ENCODE measurements around the gene NRG3. TPM values are rescaled to one million over a fixed set of nuclear protein-coding genes. Genes with fewer than 3 reads are reported as not detected.

NRG3 gene
- total and polyA plus RNA-seq, 11 donors: 0.11 to 0.41 (median 0.27) TPM; not detected in 7

- intact Hi-C loops (cut with DNase I): no loop called here
- Histone ChIP-seq H3K36me3 (no peaks in the 10 kb centered on the region), H3K27me3 (no peaks in the 10 kb centered on the region), H3K4me3 (no peak overlapping the region), H3K4me1 (no peaks in the 10 kb centered on the region), H3K9me3 (no peaks in the 10 kb centered on the region), H3K27ac (no peak overlapping the region)
- DNase-seq (no peak), ATAC-seq (no peak)
- 60 to 71% (median 65%) methylated on average over 4 of the region's 4 CpGs for WGBS, 4 donors
- TF ChIP-seq CTCF (IDR thresholded peaks at IDR 0.05) (no peak), POLR2A (IDR thresholded peaks at IDR 0.05) (no peak)
These were observed 359.2 kb downstream of the NRG3 start for GRCh38 chr10:82234173-82234572.

GRCh38 chr10:82236084-82236731, 361.2 kb downstream of the NRG3 start:
- no peaks in the 10 kb centered on the region for H3K4me1 ChIP-seq
- no peaks in the 10 kb centered on the region for H3K27me3 ChIP-seq
- WGBS, 4 donors: 62 to 84% (median 67%) methylated on average over 4 of the region's 4 CpGs
- intact Hi-C loops (cut with DNase I): no loop called here
- H3K9me3 ChIP-seq: no peaks in the 10 kb centered on the region
- no peak for TF ChIP-seq POLR2A (IDR thresholded peaks at IDR 0.05)
- no peak overlapping the region for H3K27ac ChIP-seq
- no peak overlapping the region for H3K4me3 ChIP-seq
- DNase-seq (no peak), ATAC-seq (no peak)
- no peaks in the 10 kb centered on the region for H3K36me3 ChIP-seq

- TF ChIP-seq CTCF (IDR thresholded peaks at IDR 0.05) (no peak), POLR2A (IDR thresholded peaks at IDR 0.05) (no peak)
- intact Hi-C loops (cut with DNase I): no loop called here
- peaks cover 0 to 11% (median 0%) of the 10 kb centered on the region in 12 donors for H3K9me3 ChIP-seq
- no peaks in the 10 kb centered on the region for H3K27me3 ChIP-seq
- H3K4me1 ChIP-seq: no peaks in the 10 kb centered on the region
- H3K36me3 ChIP-seq: no peaks in the 10 kb centered on the region
- DNase-seq (no peak), ATAC-seq (no peak)
- 60 to 72% (median 68%) methylated on average over 1 of the region's 1 CpG for whole genome bisulfite sequencing, 4 donors
- H3K4me3 ChIP-seq: no peak overlapping the region
- no peak overlapping the region for H3K27ac ChIP-seq
These were observed 363.3 kb downstream of the NRG3 start for GRCh38 chr10:82238291-82238690.

DNA sequence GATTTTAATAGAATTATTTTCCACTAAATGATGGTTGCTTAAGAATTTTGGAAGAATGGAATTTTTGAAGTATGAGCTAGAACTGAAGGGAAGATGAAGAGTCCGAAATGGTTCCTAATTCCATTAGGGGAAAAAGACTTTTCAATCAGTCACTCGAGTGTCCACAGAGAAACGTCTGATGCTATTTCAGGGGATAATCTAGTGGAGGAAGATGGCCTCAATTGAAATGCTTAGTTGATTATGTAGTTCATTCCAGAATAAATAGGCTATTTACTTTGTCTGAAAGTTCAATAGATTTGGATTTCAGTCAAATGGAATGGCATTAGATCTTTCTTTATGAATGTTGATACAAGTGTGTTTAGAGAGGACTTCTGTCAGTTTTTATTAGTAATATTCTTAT, 365.4 kb downstream of the NRG3 start:
- WGBS, 4 donors: 61 to 77% (median 64%) methylated on average over 3 of the region's 3 CpGs
- Histone ChIP-seq H3K36me3 (no peaks in the 10 kb centered on the region), H3K27ac (no peak overlapping the region), H3K4me1 (no peaks in the 10 kb centered on the region), H3K27me3 (no peaks in the 10 kb centered on the region), H3K9me3 (peaks cover 0 to 19% (median 0%) of the 10 kb centered on the region in 12 donors), H3K4me3 (no peak overlapping the region)
- TF ChIP-seq CTCF (IDR thresholded peaks at IDR 0.05): no peak
- no peak for TF ChIP-seq POLR2A (IDR thresholded peaks at IDR 0.05)
- intact Hi-C loops (cut with DNase I): no loop called here
- DNase-seq (no peak), ATAC-seq (no peak)

GRCh38 chr10:82242778-82243177, 367.8 kb downstream of the NRG3 start:
- no peaks in the 10 kb centered on the region for H3K27me3 ChIP-seq
- H3K9me3 ChIP-seq: peaks cover 0 to 19% (median 0%) of the 10 kb centered on the region in 12 donors
- DNase-seq (no peak), ATAC-seq (no peak)
- no peak overlapping the region for H3K27ac ChIP-seq
- no peaks in the 10 kb centered on the region for H3K4me1 ChIP-seq
- 59 to 79% (median 73%) methylated on average over 2 of the region's 2 CpGs for WGBS, 4 donors
- TF ChIP-seq CTCF (IDR thresholded peaks at IDR 0.05) (no peak), POLR2A (IDR thresholded peaks at IDR 0.05) (no peak)
- intact Hi-C loops (cut with DNase I): no loop called here
- H3K36me3 ChIP-seq: no peaks in the 10 kb centered on the region
- no peak overlapping the region for H3K4me3 ChIP-seq
